Frontal cortex (tissue), 4 donors: ENCODE data around the gene PPP4R4. TPM values are rescaled to one million over a fixed set of nuclear protein-coding genes. Genes with fewer than 3 reads are reported as not detected.
"Not testable (repeated sequence)": the region's sequence is repeated elsewhere in the genome, so short reads cannot be mapped to it uniquely, and the experiment has no call there.

Source experiments
- DNase-seq, 2 donors: peaks; one replicate each; pipeline ENCODE4 v3.0.0; 2012; ENCODE audit warnings: low spot score in 2 of 2
- FAIRE-seq: peaks from 2 replicates; lab custom pipeline; 2012; peaks lifted over from hg19 to GRCh38; lab: Jason Lieb, UNC
- total RNA-seq: library from RNA; depleted of rRNA; stranded (reverse); fragments of >200 nt; gene quantifications from one replicate; pipeline ENCODE4 v1.2.3, GENCODE V29; 2014
- donor health status: control.
- donor health status: control.
- donor health status: control.

The PPP4R4 gene
- total RNA-seq, 1 donor from 2014 or later = 1.6 TPM

- FAIRE-seq = no peak
These were observed 121.4 kb downstream of the PPP4R4 start for GRCh38 chr14:94295360-94296180.

GRCh38 chr14:94296181-94296545, 122.0 kb downstream of the PPP4R4 start:
- not testable (repeated sequence) for FAIRE-seq, DNase-seq

More at GRCh38 chr14:94295360-94296180, 121.4 kb downstream of the PPP4R4 start:
- DNase-seq = no peak

DNA sequence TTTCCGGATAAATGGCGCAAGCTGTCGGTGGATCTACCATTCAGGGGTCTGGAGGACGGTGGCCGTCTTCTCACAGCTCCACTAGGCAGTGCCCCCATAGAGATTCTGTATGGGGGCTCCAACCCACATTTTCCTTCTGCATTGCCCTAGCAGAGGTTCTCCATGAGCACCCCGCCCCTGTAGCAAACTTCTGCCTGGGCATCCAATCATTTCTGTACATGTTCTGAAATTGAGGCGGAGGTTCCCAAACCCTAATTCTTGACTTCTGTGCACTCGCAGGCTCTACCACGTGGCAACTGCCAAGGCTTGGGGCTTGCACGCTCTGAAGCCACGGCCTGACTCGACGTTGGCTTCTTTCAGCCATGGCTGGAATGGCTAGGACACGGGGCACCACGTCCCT, 124.0 kb downstream of the PPP4R4 start:
- no peak for FAIRE-seq
- DNase-seq = no peak

DNA sequence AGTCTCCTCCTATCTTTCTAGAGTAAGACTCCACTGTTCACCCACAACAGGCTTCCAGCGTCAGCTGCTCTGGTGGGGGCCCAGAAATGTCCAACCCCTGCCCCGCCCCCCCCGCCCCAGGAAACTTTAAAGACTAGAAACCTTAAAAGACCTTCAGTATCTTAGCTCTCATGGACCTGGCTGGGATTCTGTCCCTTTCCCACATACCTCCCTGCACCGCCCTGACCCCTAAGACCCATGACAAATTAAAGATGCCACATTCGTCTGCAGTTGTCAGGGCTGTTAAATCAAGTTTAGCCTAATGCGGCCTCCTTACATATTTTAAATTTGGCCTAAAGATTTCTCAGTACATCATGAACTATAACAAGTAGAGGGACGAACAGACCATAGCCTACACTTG, 129.0 kb downstream of the PPP4R4 start:
- FAIRE-seq (no peak), DNase-seq (no peak)

- FAIRE-seq = no peak
- DNase-seq = no peak
These were observed 130.1 kb downstream of the PPP4R4 start for GRCh38 chr14:94304243-94304642.

DNA sequence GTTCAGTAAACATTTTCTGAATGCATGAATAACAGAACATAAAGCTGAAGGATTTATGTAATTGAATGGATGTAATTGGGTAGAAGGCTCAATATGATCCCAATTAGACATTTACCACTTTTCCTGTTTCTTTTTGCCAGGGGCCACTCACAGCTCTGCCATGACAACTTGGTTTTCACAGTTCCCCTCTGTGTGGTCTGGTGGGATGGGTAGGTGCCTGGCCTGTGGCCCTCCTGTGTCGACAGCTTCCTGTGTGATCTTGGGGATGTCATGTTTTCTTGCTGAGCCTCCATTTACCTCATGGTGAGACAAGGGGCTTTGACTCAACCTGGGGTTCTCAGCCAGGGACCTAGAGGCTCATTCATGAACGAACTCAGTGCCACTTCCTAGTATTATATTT, 131.5 kb downstream of the PPP4R4 start:
- DNase-seq = no peak
- no peak for FAIRE-seq

DNA sequence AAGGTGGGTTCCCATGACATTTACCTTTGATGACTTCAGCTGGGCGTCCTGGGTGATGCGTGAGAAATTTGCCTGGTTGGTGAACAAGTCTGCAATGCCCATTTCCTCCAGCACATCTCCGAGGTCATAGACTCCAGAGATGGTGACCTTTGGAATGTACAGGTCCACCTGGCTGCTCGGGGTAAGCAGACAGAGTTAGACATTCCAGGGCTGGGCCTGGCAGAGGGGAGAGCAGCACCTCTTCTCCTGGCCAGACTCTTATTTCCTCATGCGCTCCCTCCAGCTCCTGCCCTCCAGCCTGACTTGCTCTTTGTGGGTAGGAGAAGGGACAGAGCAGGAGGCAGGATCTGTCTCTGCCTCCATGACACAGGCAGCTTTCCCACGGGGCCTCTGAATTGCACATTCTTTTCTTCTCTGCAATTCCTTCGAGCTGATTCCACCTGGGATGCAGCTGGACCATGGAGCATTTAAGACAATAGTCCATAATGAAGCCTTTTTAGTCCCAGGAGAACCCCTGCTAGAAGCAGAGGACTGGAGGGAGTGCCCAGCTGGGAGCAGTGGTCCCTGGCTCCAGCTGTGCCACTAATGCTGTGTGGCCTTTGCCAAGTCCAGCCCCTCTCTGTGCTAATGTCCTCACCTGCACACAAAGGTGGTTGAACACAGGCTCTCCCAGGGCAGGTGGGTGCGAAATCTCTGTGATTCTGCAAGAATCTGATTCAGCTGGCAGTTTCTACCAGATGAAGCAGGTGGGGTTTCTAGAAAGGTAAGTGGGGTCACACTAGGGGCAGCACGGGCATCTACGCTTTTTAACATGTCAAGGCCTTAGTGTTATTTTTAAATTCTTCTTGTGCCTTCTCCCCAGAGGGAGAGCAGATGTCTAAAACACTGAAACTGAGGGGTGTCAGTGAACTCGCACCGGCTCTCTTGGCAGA, 132.2 kb downstream of the PPP4R4 start:
- DNase-seq (no peak), FAIRE-seq (no peak)

GRCh38 chr14:94307410-94307992, 133.4 kb downstream of the PPP4R4 start:
- DNase-seq (no peak), FAIRE-seq (no peak)

DNA sequence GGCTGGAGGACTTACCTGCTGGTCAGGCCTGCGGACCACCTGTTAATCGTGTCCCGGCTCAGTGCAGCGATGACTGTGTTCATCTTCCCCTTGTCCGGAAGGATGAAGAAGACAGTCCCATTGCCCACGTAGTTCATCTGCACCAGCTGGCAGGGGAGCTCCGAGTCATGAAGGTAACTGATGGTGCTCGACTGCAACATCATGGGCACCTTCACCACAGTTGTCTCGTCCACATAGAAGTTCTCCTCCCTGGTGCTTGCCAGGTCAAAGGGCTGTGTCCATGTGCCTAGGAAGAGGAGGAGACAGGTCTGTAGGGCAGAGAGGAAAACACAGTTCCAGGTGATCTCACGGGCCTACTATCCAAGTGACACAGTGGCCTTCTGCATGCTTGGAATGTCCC, 135.6 kb downstream of the PPP4R4 start:
- DNase-seq = no peak
- no peak for FAIRE-seq

DNA sequence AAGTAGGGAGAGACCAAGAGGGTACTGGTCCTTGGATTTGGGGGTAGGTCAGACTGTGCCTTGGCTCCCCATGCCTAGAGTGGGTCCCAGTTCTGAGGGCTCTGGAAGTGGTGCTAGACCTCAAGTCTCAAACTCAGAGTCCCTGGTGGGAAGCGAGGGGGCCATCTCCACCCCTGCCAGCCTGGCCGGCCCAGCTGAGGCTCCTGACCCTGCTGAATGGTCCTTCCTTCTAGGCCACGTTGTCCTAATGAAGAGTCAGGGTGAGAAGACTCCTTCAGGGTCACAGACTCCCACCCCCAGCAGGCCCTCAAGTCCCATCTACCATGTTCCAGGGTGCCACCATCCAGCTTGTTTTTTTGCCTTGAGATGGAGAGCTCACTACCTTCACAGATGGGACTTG, 136.1 kb downstream of the PPP4R4 start:
- no peak for FAIRE-seq

DNA sequence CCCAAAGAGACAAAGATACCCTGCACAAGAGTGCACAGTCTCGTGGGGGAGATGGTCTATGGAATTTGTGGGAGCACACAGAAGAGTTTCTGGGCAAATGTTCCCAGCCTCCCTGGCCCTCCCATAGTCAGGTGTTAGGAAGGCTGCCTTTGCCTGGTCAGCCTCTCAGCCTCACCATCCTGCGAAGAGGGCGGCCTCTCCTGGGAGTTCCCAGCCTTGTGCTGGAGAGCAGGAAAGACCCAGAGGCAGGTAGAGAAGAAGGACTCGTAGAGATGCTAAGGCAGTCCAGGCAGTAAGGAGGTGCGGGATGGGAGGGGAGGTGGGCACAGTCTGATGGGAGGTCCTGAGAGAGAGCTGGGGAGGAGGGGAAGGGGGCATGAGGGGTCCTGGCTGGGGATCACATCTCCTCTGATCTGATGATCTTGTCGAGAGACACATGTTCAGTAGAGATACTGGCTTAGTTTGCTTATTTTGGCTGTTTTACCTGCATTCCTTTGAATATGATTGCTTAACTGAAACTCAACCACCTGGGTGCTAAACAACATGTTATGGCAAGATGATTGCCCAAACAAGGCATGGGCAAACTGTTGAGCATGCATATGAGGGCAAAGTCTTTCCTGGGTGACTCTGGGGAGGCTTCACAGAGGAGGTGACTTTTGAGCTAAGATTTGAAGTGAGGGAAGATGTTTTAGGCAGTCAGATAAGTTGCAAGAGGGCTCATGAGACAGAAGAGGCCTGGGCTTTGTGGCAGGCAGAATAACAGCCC, 138.5 kb downstream of the PPP4R4 start:
- DNase-seq = no peak
- FAIRE-seq = no peak

More for the DNA sequence above, 136.1 kb downstream of the PPP4R4 start:
- DNase-seq = no peak

- DNase-seq (no peak), FAIRE-seq (no peak)
These were observed 140.0 kb downstream of the PPP4R4 start for GRCh38 chr14:94313991-94314655.

GRCh38 chr14:94314890-94315289, 140.8 kb downstream of the PPP4R4 start:
- DNase-seq = no peak

GRCh38 chr14:94316692-94317091, 142.6 kb downstream of the PPP4R4 start:
- FAIRE-seq (no peak), DNase-seq (no peak)

More at GRCh38 chr14:94314890-94315289, 140.8 kb downstream of the PPP4R4 start:
- FAIRE-seq = no peak

DNA sequence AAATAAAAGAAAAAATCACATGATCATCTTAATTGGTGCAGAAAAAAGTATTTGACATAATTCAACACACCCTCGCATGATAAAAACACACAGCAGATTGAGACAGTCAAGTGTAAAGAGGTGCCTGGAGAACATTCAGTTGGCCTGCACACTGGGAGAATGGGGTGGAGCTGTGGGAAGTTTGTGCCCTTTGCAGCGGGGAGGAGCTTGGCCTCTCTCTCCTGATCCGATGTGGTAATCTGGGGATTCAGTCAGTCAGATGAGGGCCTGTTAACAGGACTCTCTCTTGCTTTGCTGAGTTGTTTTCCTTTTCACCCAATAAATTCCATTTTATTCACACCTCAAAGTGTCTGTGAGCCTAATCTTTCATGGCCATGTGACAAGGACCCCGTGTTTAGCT, 143.1 kb downstream of the PPP4R4 start:
- DNase-seq = no peak
- FAIRE-seq = no peak

GRCh38 chr14:94320243-94320642, 146.1 kb downstream of the PPP4R4 start:
- DNase-seq (no peak), FAIRE-seq (no peak)

DNA sequence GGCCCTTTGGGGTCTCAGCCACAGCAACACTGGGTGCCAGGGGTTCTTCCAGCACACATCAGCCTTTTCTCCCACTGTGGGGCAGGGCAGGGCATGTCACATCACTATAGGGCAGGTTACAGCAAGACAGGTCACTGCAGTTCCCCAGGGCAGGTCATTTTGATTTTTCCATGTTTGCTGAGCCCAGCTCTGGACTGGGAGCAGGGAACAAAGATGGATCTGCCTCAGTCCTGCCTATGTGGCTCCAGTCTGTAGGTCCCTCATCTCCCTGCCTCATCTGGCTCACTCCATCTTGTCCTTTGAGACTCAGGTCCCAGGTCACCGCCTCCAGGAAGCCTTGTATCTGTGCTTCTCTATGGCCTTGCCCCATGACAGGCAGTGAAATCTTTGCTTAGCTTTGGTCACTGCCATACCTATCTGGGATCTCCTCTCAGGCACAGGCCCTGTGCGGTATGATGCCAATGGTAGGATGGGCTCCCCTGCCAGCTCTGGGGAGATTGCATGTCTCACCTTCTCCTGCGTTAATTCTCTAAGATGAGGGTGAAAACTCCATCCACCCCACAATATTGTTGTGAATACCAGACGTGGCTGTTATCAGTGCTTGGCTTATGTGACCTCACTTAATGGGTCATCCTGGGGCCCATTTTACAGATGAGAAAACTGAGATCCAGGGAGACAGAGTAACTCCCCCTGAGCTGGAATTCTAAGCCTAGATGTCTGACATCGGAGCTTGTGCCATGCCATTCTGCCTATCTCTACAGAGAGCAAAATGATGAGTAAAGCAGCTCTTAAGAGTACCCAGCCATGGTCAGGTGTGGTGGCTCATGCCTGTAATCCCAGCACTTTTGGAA, 147.5 kb downstream of the PPP4R4 start:
- DNase-seq (no peak), FAIRE-seq (no peak)
